HepG2 (cell line): ENCODE data around the gene EIF5. TPM values are rescaled to one million over a fixed set of nuclear protein-coding genes. Genes with fewer than 3 reads are reported as not detected.

Experiments
- ATAC-seq: fragments of 200-7000 bp; cut with Tn5 transposase; 3 replicates; pipeline ENCODE4 v1.9.1; 2020; ENCODE audit warnings: mild to moderate bottlenecking, moderate library complexity
- BruUV-seq: library from RNA; stranded (reverse); fragments of 400-500 nt; replicated peaks from 2 replicates; lab custom pipeline; 2021; lab: Mats Ljungman, UMichigan
- CTCF ChIA-PET: fragments of 300-600 bp; formaldehyde crosslinking; extraction: SDS; loops from one replicate; lab custom pipeline; 2021; ENCODE audit warnings: low total read pairs, inconsistent platforms, low intra/inter-chr PET ratio; lab: Yijun Ruan, JAX
- POLR2A ChIA-PET: fragments of 350-600 bp; sonication (Branson Sonifier 250); formaldehyde crosslinking; loops from one replicate; lab custom pipeline; 2020; ENCODE audit warnings: antibody characterized with exemption, inconsistent platforms; lab: Yijun Ruan, JAX
- DNase-seq: peaks from one replicate; pipeline ENCODE4 v3.0.0-alpha.2; 2015; ENCODE audit warnings: low spot score
- FAIRE-seq: peaks from 3 replicates; lab custom pipeline; 2011; peaks lifted over from hg19 to GRCh38; lab: Jason Lieb, UNC
- H2AFZ ChIP-seq: one replicate; pipeline ENCODE4 v1.6.1; 2011; ENCODE audit warnings: low read length, inconsistent platforms
- H3K27ac ChIP-seq: fragments of 300-600 bp; 3 replicates; pipeline ENCODE4 v1.8.0; 2011; ENCODE audit warnings: mixed run types, mild to moderate bottlenecking, mixed read lengths, low read length, inconsistent platforms; ENCODE audit not compliant: insufficient read depth; ENCODE audit errors: extremely low read length
- H3K27me3 ChIP-seq, 2 experiments: fragments of 200-600 bp in 1 of 2; 2 replicates in 1 of 2; 3 replicates in 1 of 2; pipeline versions ENCODE4 v1.6.0 to v1.8.0; 2011; ENCODE audit warnings: low read length in 2 of 2, mild to moderate bottlenecking in 2 of 2, moderate library complexity in 2 of 2, inconsistent platforms in 1 of 2; ENCODE audit not compliant: insufficient read depth in 2 of 2, control insufficient read depth in 1 of 2
- H3K36me3 ChIP-seq, 2 experiments: fragments of 200-600 bp in 1 of 2; replicated peaks in 1 of 2; 2 replicates in 1 of 2; 3 replicates in 1 of 2; pipeline versions ENCODE4 v1.5.1 to v1.8.0; 2011; ENCODE audit warnings: low read length in 2 of 2, inconsistent platforms in 1 of 2; ENCODE audit not compliant: insufficient read depth in 2 of 2, control insufficient read depth in 1 of 2
- H3K4me1 ChIP-seq: 2 replicates; pipeline ENCODE4 v1.5.1; 2012; ENCODE audit warnings: low read length, inconsistent platforms; ENCODE audit not compliant: insufficient read depth
- H3K4me2 ChIP-seq: 2 replicates; pipeline ENCODE4 v1.6.0; 2011; ENCODE audit warnings: low read depth, low read length, inconsistent platforms
- H3K4me3 ChIP-seq, 3 experiments: fragments of 200-600 bp in 1 of 3; sonication (generic), shearing (Covaris generic) in 1 of 3; replicated peaks in 1 of 3; 2 replicates each; pipeline ENCODE4 v1.5.1; 2011 to 2016; ENCODE audit warnings: low read length in 3 of 3, inconsistent platforms in 2 of 3, low read depth in 2 of 3, mild to moderate bottlenecking in 2 of 3, control low read depth in 1 of 3, mixed read lengths in 1 of 3; ENCODE audit not compliant: insufficient read depth in 1 of 3
- H3K79me2 ChIP-seq: one replicate; pipeline ENCODE4 v1.6.1; 2011; ENCODE audit warnings: low read length, inconsistent platforms; ENCODE audit not compliant: insufficient read depth
- H3K9ac ChIP-seq: 2 replicates; pipeline ENCODE4 v1.6.0; 2011; ENCODE audit warnings: mild to moderate bottlenecking, low read depth, low read length, inconsistent platforms; ENCODE audit not compliant: insufficient read depth
- H3K9me3 ChIP-seq: 2 replicates; pipeline ENCODE4 v1.5.1; 2012; ENCODE audit warnings: mild to moderate bottlenecking, low read length
- H4K20me1 ChIP-seq: 2 replicates; pipeline ENCODE4 v1.6.0; 2011; ENCODE audit warnings: inconsistent platforms, mild to moderate bottlenecking, low read length, moderate library complexity; ENCODE audit not compliant: insufficient read depth
- ARNTL ChIP-seq: sonication (generic); formaldehyde crosslinking; IDR thresholded peaks from 2 replicates; pipeline ENCODE4 v1.4.0; 2020; ENCODE audit warnings: mild to moderate bottlenecking, missing genetic modification reagents
- HNRNPK ChIP-seq: fragments of 200-400 bp; formaldehyde crosslinking; IDR thresholded peaks from 2 replicates; pipeline ENCODE4 v1.6.1; 2018; ENCODE audit warnings: low read length, low read depth, moderate library complexity, mild to moderate bottlenecking; ENCODE audit not compliant: poor library complexity, severe bottlenecking
- MED1 ChIP-seq: sonication (generic); formaldehyde crosslinking; IDR thresholded peaks from 2 replicates; pipeline ENCODE4 v1.4.0; 2020; ENCODE audit warnings: missing genetic modification reagents
- MLLT10 ChIP-seq: sonication (generic); formaldehyde crosslinking; IDR thresholded peaks from 2 replicates; pipeline ENCODE4 v1.4.0; 2020; ENCODE audit warnings: missing genetic modification reagents
- PHF5A ChIP-seq: IDR thresholded peaks from one replicate; pipeline ENCODE4 v1.6.1; 2018; ENCODE audit warnings: low read depth, missing genetic modification reagents; ENCODE audit not compliant: unreplicated experiment
- U2AF1 ChIP-seq: fragments of 200-400 bp; formaldehyde crosslinking; optimal IDR thresholded peaks from 2 replicates; pipeline ENCODE3; 2017; ENCODE audit warnings: mild to moderate bottlenecking, low read depth, low read length
- ZKSCAN8 ChIP-seq: IDR thresholded peaks from 2 replicates; pipeline ENCODE4 v1.6.1; 2016; ENCODE audit warnings: borderline replicate concordance, missing genetic modification reagents, missing compliant biosample characterization
- ZNF205 ChIP-seq: IDR thresholded peaks from 2 replicates; pipeline ENCODE4 v1.6.1; 2018; ENCODE audit warnings: missing biosample characterization, missing genetic modification reagents
- ZNF562 ChIP-seq: sonication (generic); formaldehyde crosslinking; IDR thresholded peaks from 2 replicates; pipeline ENCODE4 v1.8.0; 2022; ENCODE audit warnings: missing genetic modification reagents, borderline replicate concordance
- WGBS: methylation state at CpG from one replicate; pipeline ENCODE4 v1.1.6; 2017; ENCODE audit warnings: low lambda C conversion rate; 5-methylcytosine and 5-hydroxymethylcytosine counted together
- in situ Hi-C: cut with HindIII; loops from 2 replicates; pipeline ENCODE4 v1.10.0; 2017; ENCODE audit warnings: low pct_unique_long_range_greater_than_20kb; ENCODE audit not compliant: extremely low pct_ligation_motif_present
- intact Hi-C: fragments of 100-400 bp; cut with micrococcal nuclease; formaldehyde crosslinking; loops from one replicate; pipeline ENCODE4 v1.10.0; 2022; ENCODE audit not compliant: unreplicated experiment
- polyA plus RNA-seq, 8 experiments: library from polyadenylated mRNA; depleted of rRNA in 3 of 8; stranded (reverse) in 7 of 8; unstranded in 1 of 8; fragments of >200 nt; fragmentation: Illumina TruSeq in 4 of 8; extraction: Trizol in 4 of 8; gene quantifications; 2 replicates each; pipeline versions ENCODE4 v1.2.1 to v1.2.3, GENCODE V29; 2011 to 2016; ENCODE audit warnings: low read depth in 4 of 8, missing spikeins in 1 of 8, mixed read lengths in 1 of 8; ENCODE audit not compliant: insufficient read depth in 1 of 8
- total RNA-seq, 5 experiments: library from RNA; depleted of rRNA; stranded (reverse); fragments of >200 nt; fragmentation: Illumina TruSeq; extraction: Trizol; gene quantifications; 2 replicates each; pipeline ENCODE4 v1.2.3, GENCODE V29; 2016; ENCODE audit warnings: low read depth in 1 of 5
- TF ChIP-seq, protein P1 (sequence below): sonication (generic); formaldehyde crosslinking; conservative IDR thresholded peaks from 2 replicates; pipeline ENCODE4 v1.4.0; 2020; ENCODE audit warnings: missing genetic modification reagents

Gene EIF5
- total and polyA plus RNA-seq, 2 of the 13 experiments (the other 11 are each of a cell fraction or from before 2014, with no cell fraction given), result 189 to 281 TPM

DNA sequence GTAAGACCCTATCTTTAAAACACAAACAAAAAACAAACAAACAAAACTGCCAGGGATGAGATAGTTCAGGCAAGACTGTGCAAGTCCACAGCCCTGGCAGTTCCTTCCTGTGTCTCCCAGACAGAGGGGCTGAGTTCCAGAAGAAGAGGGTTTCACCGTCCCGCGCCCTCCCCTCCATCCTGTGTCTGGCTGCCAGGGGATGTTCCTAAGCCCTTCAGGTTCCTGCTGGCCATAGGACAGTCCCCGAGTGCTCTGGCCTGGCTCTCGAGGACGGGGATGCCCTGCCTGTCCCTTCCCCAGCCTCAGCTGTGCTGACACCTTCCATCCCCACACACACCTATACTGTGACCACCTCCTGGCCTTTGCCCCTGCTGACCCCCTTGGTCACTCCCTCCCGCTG lies 40.6 kb upstream of the EIF5 start:
- Histone ChIP-seq H3K27ac (no peak overlapping the region), H3K4me2 (no peak overlapping the region), H3K9ac (no peak overlapping the region), H3K79me2 (no peaks in the 10 kb centered on the region), H3K4me1 (no peaks in the 10 kb centered on the region), H2AFZ (no peak overlapping the region), H4K20me1 (no peaks in the 10 kb centered on the region), H3K4me3 (no peak overlapping the region), H3K27me3 (peaks cover 1 to 20% of the 10 kb centered on the region in 2 experiments; a peak in 2 of 5 replicates), H3K9me3 (no peaks in the 10 kb centered on the region), H3K36me3 (no peaks in the 10 kb centered on the region)
- ChIA-PET CTCF (interaction anchor here (1.0 to 1.7 kb wide), 6 partner anchors 61 to 218 kb away, joined by 3 to 10 read pairs (median 6); no protein-coding TSS in a partner anchor), POLR2A (no interaction called here)
- WGBS, result 63% methylated on average over 4 of the region's 7 CpGs
- no peak for FAIRE-seq
- no TSS peak for BruUV-seq
- in situ Hi-C loops, result loop anchor here (5.0 kb wide), 1 partner anchor 216 kb away; no protein-coding TSS in a partner anchor
- DNase-seq, result no peak
- TF ChIP-seq PHF5A (CRISPR knock-in tag) (no peak), HNRNPK (no peak)
- intact Hi-C loops, result loop anchor here (5.0 kb wide), 1 partner anchor 106 kb away; no protein-coding TSS in a partner anchor
- ATAC-seq, result no peak; the same call in 2 of the 3 replicates

DNA sequence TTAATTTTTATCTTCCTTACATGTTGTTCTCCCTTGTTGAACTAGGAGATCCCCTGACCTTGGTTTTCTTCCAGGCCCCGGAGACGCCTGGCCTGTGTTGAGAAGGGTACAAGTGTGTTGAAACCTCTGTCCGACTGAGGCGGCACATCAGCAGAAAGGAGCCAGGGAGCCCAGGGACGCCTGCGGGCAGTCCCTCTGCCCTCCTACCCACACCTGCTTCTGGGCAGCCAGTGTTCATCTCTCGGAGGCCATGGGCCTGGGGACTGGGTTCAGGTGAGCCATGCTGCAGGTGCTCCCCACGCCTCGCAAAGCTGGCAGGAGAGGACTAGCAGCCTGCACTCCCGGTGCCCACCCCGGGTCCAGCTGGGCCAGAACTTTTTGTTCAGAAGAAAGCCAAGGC lies 39.9 kb upstream of the EIF5 start:
- H4K20me1 ChIP-seq, result no peaks in the 10 kb centered on the region
- no peak overlapping the region for H2AFZ ChIP-seq
- BruUV-seq, result no TSS peak
- intact Hi-C loops, result loop anchor here (5.0 kb wide), 1 partner anchor 107 kb away; no protein-coding TSS in a partner anchor
- no peaks in the 10 kb centered on the region for H3K9me3 ChIP-seq
- ChIA-PET POLR2A (no interaction called here), CTCF (interaction anchor here (1.2 kb wide), 1 partner anchor 216 kb away, joined by 6 read pairs; no protein-coding TSS in a partner anchor)
- H3K4me1 ChIP-seq, result no peaks in the 10 kb centered on the region
- H3K4me3 ChIP-seq, result no peak overlapping the region
- in situ Hi-C loops, result loop anchor here (5.0 kb wide), 1 partner anchor 217 kb away; no protein-coding TSS in a partner anchor
- H3K79me2 ChIP-seq, result no peaks in the 10 kb centered on the region
- peaks cover 1 to 20% of the 10 kb centered on the region in 2 experiments; a peak in 2 of 5 replicates for H3K27me3 ChIP-seq
- WGBS, result 38% methylated on average over 7 of the region's 11 CpGs
- no peak for FAIRE-seq
- no peak for DNase-seq
- ATAC-seq, result no peak
- TF ChIP-seq ZNF562 (CRISPR knock-in tag), result no peak
- no peak for TF ChIP-seq ZKSCAN8
- no peak for TF ChIP-seq MLLT10 (CRISPR knock-in tag)
- TF ChIP-seq MED1 (CRISPR knock-in tag), result no peak
- no peak for TF ChIP-seq ZNF205 (CRISPR knock-in tag)
- TF ChIP-seq U2AF1, result no peak
- TF ChIP-seq, protein P1, sequence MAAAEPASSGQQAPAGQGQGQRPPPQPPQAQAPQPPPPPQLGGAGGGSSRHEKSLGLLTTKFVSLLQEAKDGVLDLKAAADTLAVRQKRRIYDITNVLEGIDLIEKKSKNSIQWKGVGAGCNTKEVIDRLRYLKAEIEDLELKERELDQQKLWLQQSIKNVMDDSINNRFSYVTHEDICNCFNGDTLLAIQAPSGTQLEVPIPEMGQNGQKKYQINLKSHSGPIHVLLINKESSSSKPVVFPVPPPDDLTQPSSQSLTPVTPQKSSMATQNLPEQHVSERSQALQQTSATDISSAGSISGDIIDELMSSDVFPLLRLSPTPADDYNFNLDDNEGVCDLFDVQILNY (CRISPR knock-in tag), result no peak
- no peak for TF ChIP-seq ARNTL (CRISPR knock-in tag)
- no peaks in the 10 kb centered on the region for H3K36me3 ChIP-seq
- H3K4me2 ChIP-seq, result no peak overlapping the region
- H3K27ac ChIP-seq, result no peak overlapping the region
- no peak overlapping the region for H3K9ac ChIP-seq
